GM19099 (cell line): ENCODE results near the gene CDPF1.

ENCODE experiments used
- POLR2A ChIP-seq: IDR thresholded peaks from 3 replicates; pipeline ENCODE4 v1.6.1; 2011; ENCODE audit warnings: low read depth; ENCODE audit not compliant: insufficient read length; ENCODE audit errors: extremely low read depth

Gene CDPF1

GRCh38 chr22:46250035-46250782, at the start of gene CDPF1:
Gene CDPF1 (minus strand): TSS chr22:46250293. CDS start chr22:46248284, 2,009 bp downstream.
- peak; percentile 92 for TF ChIP-seq POLR2A

GRCh38 chr22:46299101-46299500, 49.0 kb upstream of the CDPF1 start:
- TF ChIP-seq POLR2A, result no peak

GRCh38 chr22:46297151-46297812, 47.2 kb upstream of the CDPF1 start:
- no peak for TF ChIP-seq POLR2A

GRCh38 chr22:46296257-46297150, 46.4 kb upstream of the CDPF1 start, which contains the start of gene GTSE1:
Gene GTSE1 (plus strand): TSS chr22:46296870. CDS start chr22:46297401, 531 bp downstream.
- peak; percentile 88 for TF ChIP-seq POLR2A

GRCh38 chr22:46295277-46295971, 45.3 kb upstream of the CDPF1 start:
- no peak for TF ChIP-seq POLR2A

GRCh38 chr22:46294784-46295183, 44.7 kb upstream of the CDPF1 start:
- TF ChIP-seq POLR2A, result no peak

- no peak for TF ChIP-seq POLR2A
Observed at GRCh38 chr22:46293577-46294260, 43.6 kb upstream of the CDPF1 start.

GRCh38 chr22:46292732-46293131, 42.6 kb upstream of the CDPF1 start:
- no peak for TF ChIP-seq POLR2A

- TF ChIP-seq POLR2A, result no peak
Observed at GRCh38 chr22:46292173-46292572, 42.1 kb upstream of the CDPF1 start.

- TF ChIP-seq POLR2A, result no peak
Observed at GRCh38 chr22:46290843-46291785, 41.0 kb upstream of the CDPF1 start.

GRCh38 chr22:46290121-46290842, 40.2 kb upstream of the CDPF1 start:
- TF ChIP-seq POLR2A, result no peak

- TF ChIP-seq POLR2A, result no peak
Observed at GRCh38 chr22:46289244-46289891, 39.3 kb upstream of the CDPF1 start.
